Epidermal melanocyte (primary cell): ENCODE measurements around the gene ARHGAP25.

Source experiments
- DNase-seq: peaks from one replicate; pipeline ENCODE4 v3.0.0; 2011; ENCODE audit warnings: low spot score; ENCODE audit not compliant: insufficient read length

ARHGAP25 gene

GRCh38 chr2:68860111-68860510 is 125.5 kb downstream of the ARHGAP25 start:
- DNase-seq, result no peak

- DNase-seq, result no peak
Measured at GRCh38 chr2:68861330-68861729, 126.7 kb downstream of the ARHGAP25 start.

GRCh38 chr2:68862889-68863288 is 128.3 kb downstream of the ARHGAP25 start:
- no peak for DNase-seq

GRCh38 chr2:68863996-68864395 is 129.4 kb downstream of the ARHGAP25 start:
- no peak for DNase-seq

- DNase-seq, result no peak
Measured at GRCh38 chr2:68865108-68865507, 130.5 kb downstream of the ARHGAP25 start.

GRCh38 chr2:68870215-68870614 is 135.6 kb downstream of the ARHGAP25 start:
- no peak for DNase-seq

- no peak for DNase-seq
Measured at GRCh38 chr2:68871159-68871764, 136.7 kb downstream of the ARHGAP25 start, which contains the start of gene BMP10. Gene BMP10 (minus strand): TSS chr2:68871397. CDS start chr2:68871358, 39 bp downstream.
